HG03342 (cell line): Measurements from ENCODE around the gene METTL26.

ENCODE experiments used
- ATAC-seq: cut with Tn5 transposase; IDR thresholded peaks from one replicate; pipeline ENCODE4 v1.9.1; 2021; ENCODE audit warnings: mild to moderate bottlenecking, moderate library complexity; ENCODE audit not compliant: unreplicated experiment

The METTL26 gene

DNA sequence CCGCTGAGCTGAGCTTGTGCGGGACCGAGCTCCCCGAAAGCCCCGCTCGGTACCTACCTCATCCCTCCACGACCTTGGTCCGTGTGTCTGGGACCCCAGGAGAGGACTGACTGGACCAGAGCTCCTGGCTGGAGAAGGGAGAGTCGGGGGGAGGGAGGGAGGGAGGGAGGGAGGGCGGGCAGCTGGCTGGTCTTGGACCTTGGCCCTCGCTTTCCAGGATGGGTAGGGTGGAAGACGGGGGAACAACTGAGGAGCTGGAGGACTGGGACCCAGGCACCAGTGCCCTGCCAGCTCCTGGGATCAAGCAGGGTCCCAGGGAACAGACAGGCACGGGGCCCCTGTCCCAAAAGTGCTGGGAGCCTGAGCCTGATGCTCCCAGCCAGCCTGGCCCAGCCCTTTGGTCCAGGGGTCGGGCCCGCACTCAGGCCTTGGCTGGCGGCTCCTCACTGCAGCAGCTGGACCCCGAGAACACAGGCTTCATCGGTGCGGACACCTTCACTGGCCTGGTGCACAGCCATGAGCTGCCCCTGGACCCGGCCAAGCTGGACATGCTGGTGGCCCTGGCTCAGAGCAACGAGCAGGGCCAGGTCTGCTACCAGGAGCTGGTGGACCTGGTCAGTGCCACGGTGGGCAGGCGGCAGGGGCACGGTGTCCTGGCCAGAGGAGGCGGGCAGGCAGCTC, 39.9 kb upstream of the METTL26 start:
- ATAC-seq = no peak

GRCh38 chr16:674968-675883, 39.1 kb upstream of the METTL26 start, which contains the start of gene RHBDL1:
Gene RHBDL1, plus strand, starts transcription at chr16:675671. Its CDS starts 120 bp downstream, at chr16:675791.
- no peak for ATAC-seq

- ATAC-seq = no peak
Observed at GRCh38 chr16:674214-674881, 38.2 kb upstream of the METTL26 start.

- ATAC-seq = no peak
Observed at GRCh38 chr16:673399-673991, 37.4 kb upstream of the METTL26 start.

GRCh38 chr16:672851-673250, 36.7 kb upstream of the METTL26 start:
- ATAC-seq = no peak

- no peak for ATAC-seq
Observed at GRCh38 chr16:672371-672770, 36.3 kb upstream of the METTL26 start.

GRCh38 chr16:671353-672131, 35.4 kb upstream of the METTL26 start:
- ATAC-seq = no peak

- no peak for ATAC-seq
Observed at GRCh38 chr16:670485-671352, 34.6 kb upstream of the METTL26 start.

DNA sequence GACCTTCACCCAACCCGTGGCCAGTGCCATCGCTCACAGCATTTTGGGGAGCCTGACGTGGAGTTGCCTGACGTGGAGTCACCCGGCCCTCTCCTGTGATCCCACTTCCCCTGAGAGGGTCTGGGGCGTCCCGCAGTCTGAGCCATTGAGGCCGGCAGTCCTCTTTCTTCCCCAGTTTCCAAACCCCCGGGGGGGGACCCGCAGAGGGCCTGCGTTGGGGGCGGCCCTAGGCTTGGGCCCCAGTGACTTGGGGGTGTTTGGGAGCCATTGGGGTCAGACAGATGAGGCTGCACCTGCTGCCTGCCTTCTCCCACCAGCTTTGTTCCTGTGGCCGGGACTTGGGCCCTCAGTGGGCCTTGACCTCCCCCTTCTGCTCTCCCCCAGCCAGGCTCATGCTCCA, 33.6 kb upstream of the METTL26 start:
- ATAC-seq = no peak

DNA sequence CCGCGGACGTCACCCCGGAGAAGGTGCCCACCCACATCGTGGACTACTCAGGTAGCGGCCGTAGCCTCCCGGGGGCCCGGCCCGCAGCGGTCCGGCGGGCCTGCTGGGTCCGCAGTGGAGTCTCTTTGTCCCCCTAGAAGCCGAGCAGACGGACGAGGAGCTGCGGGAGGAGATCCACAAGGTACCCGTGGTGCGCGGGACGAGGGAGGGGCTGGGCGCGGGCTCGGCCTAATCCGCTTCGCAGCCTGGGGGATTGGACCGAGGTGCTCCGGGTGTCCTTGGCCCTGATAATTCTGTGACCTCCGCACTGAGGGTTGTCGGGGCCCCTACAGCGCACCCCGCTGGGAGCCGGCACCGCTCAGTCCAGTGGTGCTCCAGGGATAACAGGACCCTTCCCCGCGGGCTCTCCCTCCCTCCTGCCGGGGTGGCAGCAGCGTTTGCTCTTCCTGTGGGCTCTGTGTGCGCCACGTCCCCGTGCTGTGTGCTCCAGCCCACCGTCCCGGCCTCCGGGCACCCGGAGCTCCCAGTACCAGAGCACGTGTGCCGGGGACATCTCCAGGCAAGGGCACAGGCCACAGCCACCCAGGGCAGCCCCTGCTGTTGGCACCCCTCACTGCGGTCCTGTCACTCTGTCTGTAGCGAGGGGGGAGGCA, 32.5 kb upstream of the METTL26 start:
- ATAC-seq = no peak

DNA sequence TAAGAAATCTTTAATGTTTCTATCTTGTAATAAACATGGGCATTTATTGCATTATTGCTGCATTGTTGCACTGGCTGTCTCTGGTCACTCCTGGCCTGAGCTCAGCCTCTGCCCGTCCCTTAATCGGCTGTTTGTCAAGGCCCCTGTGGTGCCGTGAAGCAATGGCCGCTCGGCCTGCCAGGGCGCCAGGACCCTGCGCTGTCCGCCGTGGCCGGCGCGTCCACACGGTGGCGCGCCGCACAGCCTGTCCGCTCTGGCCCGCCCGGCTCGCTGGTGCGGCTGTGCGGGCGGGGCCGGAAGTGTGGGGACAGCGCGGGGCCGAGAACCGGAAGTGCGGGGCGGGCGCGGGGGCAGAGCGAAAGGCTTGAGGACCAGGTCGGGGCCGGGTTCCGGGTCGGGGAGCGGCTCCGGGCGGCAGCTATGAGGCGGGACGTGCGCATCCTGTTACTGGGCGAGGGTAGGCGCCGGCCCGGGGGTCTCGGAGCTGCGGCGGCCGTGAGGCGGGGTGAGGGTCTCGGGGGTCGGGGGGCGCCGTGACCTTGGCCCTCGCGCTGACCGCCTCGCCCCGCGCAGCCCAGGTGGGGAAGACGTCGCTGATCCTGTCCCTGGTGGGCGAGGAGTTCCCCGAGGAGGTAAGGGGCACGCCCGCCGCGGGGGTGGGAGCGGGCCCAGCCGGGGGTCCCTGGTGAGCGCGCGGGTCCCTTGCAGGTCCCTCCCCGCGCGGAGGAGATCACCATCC, 31.8 kb upstream of the METTL26 start, which contains the start of gene RHOT2:
Gene RHOT2, plus strand, starts transcription at position 353 of the 739 bp plus-strand sequence. Its CDS starts 68 bp downstream, at position 421.
- peak; percentile 77 for ATAC-seq

GRCh38 chr16:667113-667779, 31.1 kb upstream of the METTL26 start:
- no peak for ATAC-seq

DNA sequence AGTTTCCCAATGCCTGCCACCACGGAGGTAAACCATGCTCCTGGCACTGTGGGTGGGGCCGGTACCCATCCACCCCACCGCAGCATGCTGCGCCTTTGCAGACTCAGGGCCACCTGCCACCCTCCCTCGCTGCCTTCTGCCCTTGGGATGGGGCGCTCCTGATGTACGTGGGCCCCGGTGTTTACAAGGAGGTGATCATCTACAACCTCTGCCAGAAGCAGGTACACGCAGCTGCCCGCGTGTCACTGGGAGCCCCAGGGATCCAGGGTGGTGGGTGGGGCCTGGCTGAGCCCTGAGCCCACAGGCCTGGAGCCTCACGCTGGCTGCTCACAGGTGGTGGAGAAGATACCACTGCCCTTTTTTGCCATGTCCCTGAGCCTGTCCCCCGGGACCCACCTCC, 30.5 kb upstream of the METTL26 start:
- ATAC-seq = no peak

DNA sequence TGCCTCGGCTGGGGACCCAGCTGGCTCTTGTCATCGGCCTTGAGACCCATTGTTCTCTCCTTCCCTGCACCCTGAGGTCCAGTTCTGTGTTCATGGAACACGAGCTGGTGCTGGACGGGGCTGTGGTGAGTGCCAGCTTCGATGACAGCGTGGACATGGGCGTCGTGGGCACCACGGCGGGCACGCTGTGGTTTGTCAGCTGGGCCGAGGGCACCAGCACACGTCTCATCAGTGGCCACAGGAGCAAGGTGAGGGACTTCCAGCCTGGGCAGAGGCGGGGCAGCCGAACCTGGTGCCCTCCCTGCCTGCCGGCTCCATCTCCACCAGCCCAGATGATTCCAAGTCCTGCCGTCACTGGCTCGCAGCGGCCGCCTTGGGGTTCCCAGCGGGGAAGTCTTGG, 26.5 kb upstream of the METTL26 start:
- ATAC-seq = no peak

- ATAC-seq = no peak
Observed at GRCh38 chr16:662095-662494, 26.0 kb upstream of the METTL26 start.

GRCh38 chr16:661184-661821, 25.2 kb upstream of the METTL26 start:
- no peak for ATAC-seq
